MM.1S (cell line): Measurements from ENCODE around the gene CLEC14A.

Experiments used
- DNase-seq: peaks from one replicate; pipeline ENCODE4 v3.0.0-alpha.2; 2015
- H2AFZ ChIP-seq: fragments of 300-600 bp; sonication (generic); 2 replicates; pipeline ENCODE4 v1.6.0; 2016; ENCODE audit warnings: antibody characterized with exemption, low read length
- H3F3A ChIP-seq: fragments of 300-600 bp; sonication (generic); 2 replicates; pipeline ENCODE4 v1.6.1; 2016; ENCODE audit warnings: mild to moderate bottlenecking, antibody characterized with exemption, low read length, moderate library complexity, mixed read lengths; ENCODE audit not compliant: insufficient read depth
- H3K27ac ChIP-seq: fragments of 300-600 bp; sonication (generic); 2 replicates; pipeline ENCODE4 v1.5.1; 2016; ENCODE audit warnings: mild to moderate bottlenecking, low read length
- H3K27me3 ChIP-seq: fragments of 300-600 bp; sonication (generic); replicated peaks from 2 replicates; pipeline ENCODE4 v1.6.0; 2016; ENCODE audit warnings: low read length; ENCODE audit not compliant: insufficient read depth
- H3K36me3 ChIP-seq: fragments of 300-600 bp; sonication (generic); replicated peaks from 2 replicates; pipeline ENCODE4 v1.6.1; 2016; ENCODE audit warnings: mild to moderate bottlenecking, low read length, mixed read lengths; ENCODE audit not compliant: insufficient read depth
- H3K4me1 ChIP-seq: fragments of 300-600 bp; sonication (generic); 2 replicates; pipeline ENCODE4 v1.6.1; 2016; ENCODE audit warnings: low read length, mixed read lengths
- H3K4me2 ChIP-seq: fragments of 300-600 bp; sonication (generic); 2 replicates; pipeline ENCODE4 v1.6.0; 2016; ENCODE audit warnings: low read depth, low read length
- H3K4me3 ChIP-seq: fragments of 300-600 bp; sonication (generic); 2 replicates; pipeline ENCODE4 v1.5.1; 2016; ENCODE audit warnings: low read length, mixed read lengths
- H3K79me2 ChIP-seq: fragments of 300-600 bp; sonication (generic); 2 replicates; pipeline ENCODE4 v1.6.1; 2016; ENCODE audit warnings: mixed run types, low read length, mixed read lengths
- H3K9ac ChIP-seq: fragments of 300-600 bp; sonication (generic); 2 replicates; pipeline ENCODE4 v1.6.1; 2016; ENCODE audit warnings: low read length, mixed read lengths
- H3K9me2 ChIP-seq: fragments of 300-600 bp; sonication (generic); replicated peaks from 2 replicates; pipeline ENCODE4 v1.6.1; 2016; ENCODE audit warnings: mild to moderate bottlenecking, low read length, mixed read lengths; ENCODE audit not compliant: insufficient read depth
- H3K9me3 ChIP-seq: fragments of 300-600 bp; sonication (generic); replicated peaks from 2 replicates; pipeline ENCODE4 v1.6.1; 2016; ENCODE audit warnings: mild to moderate bottlenecking, low read length, mixed read lengths; ENCODE audit not compliant: insufficient read depth
- H4K20me1 ChIP-seq: fragments of 300-600 bp; sonication (generic); 2 replicates; pipeline ENCODE4 v1.6.1; 2016; ENCODE audit warnings: mild to moderate bottlenecking, low read length, moderate library complexity, mixed read lengths; ENCODE audit not compliant: insufficient read depth
- EZH2 ChIP-seq: fragments of 300-600 bp; sonication (generic); optimal IDR thresholded peaks from 2 replicates; pipeline ENCODE3; 2017; ENCODE audit warnings: low read depth, mild to moderate bottlenecking, antibody characterized with exemption, low read length, mixed read lengths
- EZH2phosphoT487 ChIP-seq: fragments of 300-600 bp; sonication (generic); IDR thresholded peaks from 2 replicates; pipeline ENCODE4 v1.6.1; 2018; ENCODE audit warnings: antibody characterized with exemption, low read length
- TF ChIP-seq, protein P1 (sequence below): fragments of 300-600 bp; sonication (generic); IDR thresholded peaks from 2 replicates; pipeline ENCODE4 v1.5.1; 2016; ENCODE audit warnings: antibody characterized with exemption, low read length, mixed read lengths

Gene CLEC14A

DNA sequence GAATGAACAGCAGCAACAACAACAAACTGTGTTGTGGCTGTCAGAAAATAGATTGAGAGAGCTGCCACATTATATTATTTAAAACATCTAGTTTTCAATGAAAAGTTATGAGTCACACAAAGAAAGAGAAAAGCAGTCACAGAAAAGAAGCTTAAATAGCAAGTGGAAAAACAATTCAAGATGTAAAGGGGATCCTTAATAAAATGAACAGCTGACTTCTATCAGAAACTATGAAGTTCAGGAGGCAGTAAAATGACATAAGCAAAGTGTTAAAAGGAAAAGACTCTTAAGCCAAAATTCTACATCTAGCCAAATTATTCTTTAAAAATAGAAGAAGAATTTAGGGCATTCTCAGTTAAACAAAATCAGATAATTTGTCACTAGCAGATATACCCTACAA lies 5.6 kb downstream of the CLEC14A start:
- Histone ChIP-seq H3F3A (no peaks in the 10 kb centered on the region), H3K9me2 (no peaks in the 10 kb centered on the region), H2AFZ (no peak overlapping the region), H3K4me3 (no peak overlapping the region), H3K9me3 (no peaks in the 10 kb centered on the region), H3K4me1 (no peaks in the 10 kb centered on the region), H3K9ac (no peak overlapping the region), H4K20me1 (no peaks in the 10 kb centered on the region), H3K4me2 (no peak overlapping the region), H3K27me3 (no peaks in the 10 kb centered on the region), H3K79me2 (no peaks in the 10 kb centered on the region), H3K27ac (no peak overlapping the region), H3K36me3 (no peaks in the 10 kb centered on the region)
- TF ChIP-seq, protein P1, sequence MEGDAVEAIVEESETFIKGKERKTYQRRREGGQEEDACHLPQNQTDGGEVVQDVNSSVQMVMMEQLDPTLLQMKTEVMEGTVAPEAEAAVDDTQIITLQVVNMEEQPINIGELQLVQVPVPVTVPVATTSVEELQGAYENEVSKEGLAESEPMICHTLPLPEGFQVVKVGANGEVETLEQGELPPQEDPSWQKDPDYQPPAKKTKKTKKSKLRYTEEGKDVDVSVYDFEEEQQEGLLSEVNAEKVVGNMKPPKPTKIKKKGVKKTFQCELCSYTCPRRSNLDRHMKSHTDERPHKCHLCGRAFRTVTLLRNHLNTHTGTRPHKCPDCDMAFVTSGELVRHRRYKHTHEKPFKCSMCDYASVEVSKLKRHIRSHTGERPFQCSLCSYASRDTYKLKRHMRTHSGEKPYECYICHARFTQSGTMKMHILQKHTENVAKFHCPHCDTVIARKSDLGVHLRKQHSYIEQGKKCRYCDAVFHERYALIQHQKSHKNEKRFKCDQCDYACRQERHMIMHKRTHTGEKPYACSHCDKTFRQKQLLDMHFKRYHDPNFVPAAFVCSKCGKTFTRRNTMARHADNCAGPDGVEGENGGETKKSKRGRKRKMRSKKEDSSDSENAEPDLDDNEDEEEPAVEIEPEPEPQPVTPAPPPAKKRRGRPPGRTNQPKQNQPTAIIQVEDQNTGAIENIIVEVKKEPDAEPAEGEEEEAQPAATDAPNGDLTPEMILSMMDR, result no peak
- TF ChIP-seq EZH2 (no peak), EZH2phosphoT487 (no peak)
- DNase-seq, result no peak

DNA sequence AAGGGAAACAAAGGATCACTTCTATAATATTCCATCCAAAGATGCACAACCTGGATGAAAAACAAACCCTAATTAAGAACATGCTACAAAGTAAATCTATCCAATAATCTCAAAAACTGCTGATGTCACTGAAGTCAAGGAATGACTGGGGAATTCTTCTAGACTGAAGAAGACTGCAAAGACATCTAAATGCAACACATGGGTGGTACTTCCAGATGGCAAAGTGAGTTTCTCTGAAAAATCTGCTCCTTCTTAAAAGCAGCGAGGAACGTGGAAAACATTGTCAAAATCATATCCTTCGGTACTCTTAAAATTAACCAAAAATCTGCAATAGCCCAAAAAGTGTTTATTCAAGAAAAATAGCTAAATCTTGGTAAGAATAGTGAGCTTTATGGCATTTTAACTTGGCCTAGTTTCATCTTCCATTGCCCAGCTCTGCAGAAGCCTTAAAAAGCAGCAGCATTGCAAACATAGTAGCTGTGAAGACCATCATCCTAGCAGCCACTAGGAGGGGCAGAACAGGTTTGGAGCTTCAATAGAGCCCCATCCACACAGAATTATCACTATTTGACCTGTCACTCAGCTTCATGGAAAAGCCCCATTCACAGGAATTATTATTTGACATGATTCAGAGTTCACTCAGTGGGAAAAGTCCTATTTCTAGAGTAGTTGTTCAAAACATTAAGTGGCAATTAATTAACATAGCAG lies 7.4 kb downstream of the CLEC14A start:
- DNase-seq, result no peak

DNA sequence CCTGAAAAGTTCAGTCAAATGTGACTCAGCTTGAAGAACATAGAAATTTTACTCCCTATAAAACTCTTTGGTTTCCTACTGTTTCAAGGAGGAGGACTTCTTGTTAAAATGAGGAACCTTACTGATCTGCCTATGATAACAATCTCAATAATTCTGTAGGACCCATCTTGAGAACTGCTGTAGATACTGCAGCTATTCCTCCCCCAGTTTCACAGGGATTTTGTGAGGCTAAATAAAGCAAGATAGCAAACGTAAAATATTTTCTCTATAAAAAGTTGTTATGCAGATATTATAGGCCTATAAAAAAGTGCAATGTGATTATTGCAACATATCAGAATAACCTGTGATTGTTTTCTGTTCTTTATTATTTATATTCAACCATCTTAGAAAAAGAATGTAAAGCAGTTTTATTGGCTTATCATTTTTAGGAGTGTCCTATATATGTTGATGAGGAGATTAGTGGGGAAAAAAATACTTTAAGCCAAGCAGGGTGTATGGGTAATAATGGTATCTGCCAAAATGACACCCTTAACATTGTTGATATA lies 12.1 kb downstream of the CLEC14A start:
- Histone ChIP-seq H3K9me3 (no peaks in the 10 kb centered on the region), H3K4me2 (no peak overlapping the region), H3K27me3 (no peaks in the 10 kb centered on the region), H3K36me3 (no peaks in the 10 kb centered on the region), H2AFZ (no peak overlapping the region), H4K20me1 (no peaks in the 10 kb centered on the region), H3K4me3 (no peak overlapping the region), H3K27ac (no peak overlapping the region), H3K9me2 (no peaks in the 10 kb centered on the region), H3K4me1 (no peaks in the 10 kb centered on the region), H3K79me2 (no peaks in the 10 kb centered on the region), H3K9ac (no peak overlapping the region), H3F3A (no peaks in the 10 kb centered on the region)
- TF ChIP-seq EZH2, result no peak
- no peak for DNase-seq

More for the DNA sequence above, 7.4 kb downstream of the CLEC14A start:
- H3K27ac ChIP-seq, result no peak overlapping the region
- no peaks in the 10 kb centered on the region for H3F3A ChIP-seq
- H3K4me3 ChIP-seq, result no peak overlapping the region
- H2AFZ ChIP-seq, result no peak overlapping the region
- no peaks in the 10 kb centered on the region for H3K79me2 ChIP-seq
- TF ChIP-seq, protein P1, result no peak
- TF ChIP-seq EZH2 (no peak), EZH2phosphoT487 (no peak)
- H3K4me2 ChIP-seq, result no peak overlapping the region
- no peaks in the 10 kb centered on the region for H3K36me3 ChIP-seq
- no peaks in the 10 kb centered on the region for H3K9me2 ChIP-seq
- no peaks in the 10 kb centered on the region for H3K9me3 ChIP-seq
- no peaks in the 10 kb centered on the region for H3K4me1 ChIP-seq
- no peak overlapping the region for H3K9ac ChIP-seq
- H4K20me1 ChIP-seq, result no peaks in the 10 kb centered on the region
- no peaks in the 10 kb centered on the region for H3K27me3 ChIP-seq

DNA sequence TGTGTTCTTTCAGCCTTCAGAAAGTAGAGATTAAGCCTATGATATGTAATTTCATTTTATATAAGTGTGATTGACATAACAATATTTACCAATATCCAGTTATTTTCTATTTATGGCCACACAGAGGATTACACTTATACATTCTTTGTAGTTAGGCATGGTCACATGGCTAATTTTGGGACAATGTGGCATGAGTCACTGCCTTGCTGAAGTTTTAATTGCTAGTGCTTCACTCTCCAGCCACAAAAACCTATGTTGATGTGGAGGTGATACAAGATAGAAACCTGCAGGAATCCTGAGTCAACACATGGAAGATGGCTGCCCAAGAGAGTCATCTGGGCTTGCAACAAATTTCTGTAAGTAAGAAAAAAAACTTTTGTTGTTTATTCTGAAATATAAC lies 17.0 kb downstream of the CLEC14A start:
- no peak for DNase-seq
- no peak overlapping the region for H3K4me3 ChIP-seq
- no peaks in the 10 kb centered on the region for H4K20me1 ChIP-seq
- H3F3A ChIP-seq, result no peaks in the 10 kb centered on the region
- no peaks in the 10 kb centered on the region for H3K27me3 ChIP-seq
- no peaks in the 10 kb centered on the region for H3K9me3 ChIP-seq
- H3K36me3 ChIP-seq, result no peaks in the 10 kb centered on the region
- H3K27ac ChIP-seq, result no peak overlapping the region
- H3K9me2 ChIP-seq, result no peaks in the 10 kb centered on the region
- H3K79me2 ChIP-seq, result no peaks in the 10 kb centered on the region
- TF ChIP-seq EZH2 (no peak), EZH2phosphoT487 (no peak)
- TF ChIP-seq, protein P1, result no peak
- no peak overlapping the region for H3K4me2 ChIP-seq
- H2AFZ ChIP-seq, result no peak overlapping the region
- H3K4me1 ChIP-seq, result no peaks in the 10 kb centered on the region
- H3K9ac ChIP-seq, result no peak overlapping the region
